Ishikawa (cell line): ENCODE results near the gene NPM3.

Source experiments
- EP300 ChIP-seq: IDR thresholded peaks from 2 replicates; pipeline ENCODE4 v1.6.1; 2012; ENCODE audit warnings: borderline replicate concordance
- TCF12 ChIP-seq: IDR thresholded peaks from 2 replicates; pipeline ENCODE4 v1.6.1; 2012; ENCODE audit warnings: low read depth

GRCh38 chr10:101782811-101783735 is at the start of gene NPM3:
- TF ChIP-seq EP300 (no peak), TCF12 (peak; percentile 75; the same call in 1 of the 2 replicates)
